Measurements from ENCODE around the gene PTRH1.

GRCh38 chr9:127664324-127664677, 51.2 kb downstream of the PTRH1 start:
- TF ChIP-seq EZH2 (IDR thresholded peaks at IDR 0.05) (no peak), POLR2AphosphoS5 (IDR thresholded peaks at IDR 0.05; ENCODE audit: borderline replicate concordance, low read depth, low read length) (no peak)
